ENCODE measurements around the gene RBSN.

- TF ChIP-seq USF2 (IDR thresholded peaks at IDR 0.05; ENCODE audit: low read depth, low read length) (no peak), POLR2A (IDR thresholded peaks at IDR 0.05; ENCODE audit: low read depth, low read length) (no peak), CTCF (conservative IDR thresholded peaks at IDR 0.05; ENCODE audit: low read depth, low read length) (no peak), CEBPB (IDR thresholded peaks at IDR 0.05; ENCODE audit: low read depth, low read length) (no peak), RCOR1 (IDR thresholded peaks at IDR 0.05; ENCODE audit: insufficient replicate concordance, low read length) (no peak), RAD21 (IDR thresholded peaks at IDR 0.05; ENCODE audit: low read length) (no peak), ELK1 (IDR thresholded peaks at IDR 0.05; ENCODE audit: borderline replicate concordance, low read depth, low read length) (no peak), CHD1 (IDR thresholded peaks at IDR 0.05; ENCODE audit: low read depth, low read length) (no peak), RFX5 (IDR thresholded peaks at IDR 0.05; ENCODE audit: low read depth, low read length) (no peak), FOS (IDR thresholded peaks at IDR 0.05; ENCODE audit: low read depth, low read length) (no peak), MXI1 (IDR thresholded peaks at IDR 0.05; ENCODE audit: borderline replicate concordance, low read depth, low read length) (no peak), MAZ (IDR thresholded peaks at IDR 0.05; ENCODE audit: borderline replicate concordance, low read depth, low read length) (no peak), MAFK (IDR thresholded peaks at IDR 0.05; ENCODE audit: low read depth, low read length) (no peak)
These were observed 14.5 kb upstream of the RBSN start for GRCh38 chr3:15113471-15113870.

All from IMR-90 (cell line).